Activated naive CD8-positive, alpha-beta T cell (primary cell): ENCODE measurements around the gene CMTM8.
"Not testable (repeated sequence)": the region's sequence is repeated elsewhere in the genome, so short reads cannot be mapped to it uniquely, and the experiment has no call there.

Source experiments
- H3K27ac Mint-ChIP-seq: one replicate; pipeline ENCODE4 v1.8.0; 2021; ENCODE audit warnings: mixed read lengths
- H3K27me3 Mint-ChIP-seq: one replicate; pipeline ENCODE4 v1.8.0; 2021; ENCODE audit warnings: mixed read lengths
- H3K36me3 Mint-ChIP-seq: one replicate; pipeline ENCODE4 v1.8.0; 2021; ENCODE audit warnings: mixed read lengths
- H3K4me1 Mint-ChIP-seq: one replicate; pipeline ENCODE4 v1.8.0; 2021; ENCODE audit warnings: low read depth, mixed read lengths
- H3K4me3 Mint-ChIP-seq: one replicate; pipeline ENCODE4 v1.8.0; 2021; ENCODE audit warnings: mild to moderate bottlenecking, mixed read lengths
- H3K9me3 Mint-ChIP-seq: one replicate; pipeline ENCODE4 v1.8.0; 2021; ENCODE audit warnings: low read depth, mixed read lengths

Gene CMTM8

GRCh38 chr3:32216172-32216783 lies 22.2 kb upstream of the CMTM8 start:
- peaks cover 3% of the 10 kb centered on the region for H3K27me3 Mint-ChIP-seq
- peaks cover 4% of the 10 kb centered on the region for H3K36me3 Mint-ChIP-seq
- H3K4me1 Mint-ChIP-seq = no peaks in the 10 kb centered on the region
- peaks cover 4% of the 10 kb centered on the region for H3K9me3 Mint-ChIP-seq
- no peak overlapping the region for H3K27ac Mint-ChIP-seq
- no peak overlapping the region for H3K4me3 Mint-ChIP-seq

GRCh38 chr3:32217339-32217738 lies 21.1 kb upstream of the CMTM8 start:
- Mint-ChIP-seq H3K27ac (no peak overlapping the region), H3K36me3 (peaks cover 4% of the 10 kb centered on the region)

GRCh38 chr3:32219537-32219936 lies 18.9 kb upstream of the CMTM8 start:
- peaks cover 4% of the 10 kb centered on the region for H3K36me3 Mint-ChIP-seq
- H3K4me1 Mint-ChIP-seq = no peaks in the 10 kb centered on the region
- H3K27ac Mint-ChIP-seq = no peak overlapping the region
- H3K4me3 Mint-ChIP-seq = no peak overlapping the region
- peaks cover 4% of the 10 kb centered on the region for H3K9me3 Mint-ChIP-seq
- H3K27me3 Mint-ChIP-seq = peaks cover 3% of the 10 kb centered on the region

More at GRCh38 chr3:32217339-32217738, 21.1 kb upstream of the CMTM8 start:
- peaks cover 4% of the 10 kb centered on the region for H3K9me3 Mint-ChIP-seq
- H3K4me1 Mint-ChIP-seq = no peaks in the 10 kb centered on the region
- H3K27me3 Mint-ChIP-seq = peaks cover 3% of the 10 kb centered on the region
- H3K4me3 Mint-ChIP-seq = no peak overlapping the region

GRCh38 chr3:32220006-32220405 lies 18.5 kb upstream of the CMTM8 start:
- Mint-ChIP-seq H3K27me3 (peaks cover 3% of the 10 kb centered on the region), H3K4me3 (no peak overlapping the region), H3K36me3 (peaks cover 4% of the 10 kb centered on the region), H3K9me3 (peaks cover 4% of the 10 kb centered on the region), H3K27ac (no peak overlapping the region), H3K4me1 (no peaks in the 10 kb centered on the region)

- H3K4me3 Mint-ChIP-seq = no peak overlapping the region
- no peak overlapping the region for H3K27ac Mint-ChIP-seq
- H3K4me1 Mint-ChIP-seq = peaks cover 3% of the 10 kb centered on the region
- H3K9me3 Mint-ChIP-seq = peaks cover 4% of the 10 kb centered on the region
- H3K36me3 Mint-ChIP-seq = peaks cover 4% of the 10 kb centered on the region
- peaks cover 5% of the 10 kb centered on the region for H3K27me3 Mint-ChIP-seq
Measured at GRCh38 chr3:32222950-32223349, 15.5 kb upstream of the CMTM8 start.

- Mint-ChIP-seq H3K4me3 (no peak overlapping the region), H3K27ac (no peak overlapping the region), H3K36me3 (peaks cover 4% of the 10 kb centered on the region), H3K9me3 (peaks cover 4% of the 10 kb centered on the region), H3K4me1 (peaks cover 3% of the 10 kb centered on the region), H3K27me3 (peaks cover 2% of the 10 kb centered on the region)
Measured at GRCh38 chr3:32224016-32224516, 14.4 kb upstream of the CMTM8 start.

- peaks cover 2% of the 10 kb centered on the region for H3K27me3 Mint-ChIP-seq
- H3K36me3 Mint-ChIP-seq = no peaks in the 10 kb centered on the region
- H3K4me1 Mint-ChIP-seq = peaks cover 3% of the 10 kb centered on the region
- no peak overlapping the region for H3K27ac Mint-ChIP-seq
- H3K4me3 Mint-ChIP-seq = no peak overlapping the region
- no peaks in the 10 kb centered on the region for H3K9me3 Mint-ChIP-seq
Measured at GRCh38 chr3:32226875-32227500, 11.5 kb upstream of the CMTM8 start.

- H3K9me3 Mint-ChIP-seq, H3K27me3 Mint-ChIP-seq, H3K4me1 Mint-ChIP-seq, H3K36me3 Mint-ChIP-seq, H3K4me3 Mint-ChIP-seq, H3K27ac Mint-ChIP-seq: not testable (repeated sequence)
Measured at GRCh38 chr3:32228743-32229142, 9.7 kb upstream of the CMTM8 start.

- H3K27me3 Mint-ChIP-seq = peaks cover 2% of the 10 kb centered on the region
- no peak overlapping the region for H3K4me3 Mint-ChIP-seq
- H3K27ac Mint-ChIP-seq = no peak overlapping the region
- no peaks in the 10 kb centered on the region for H3K9me3 Mint-ChIP-seq
- no peaks in the 10 kb centered on the region for H3K36me3 Mint-ChIP-seq
- peaks cover 3% of the 10 kb centered on the region for H3K4me1 Mint-ChIP-seq
Measured at GRCh38 chr3:32229565-32229964, 8.9 kb upstream of the CMTM8 start.

GRCh38 chr3:32236377-32236776 lies 2.1 kb upstream of the CMTM8 start:
- Mint-ChIP-seq H3K27ac (no peak overlapping the region), H3K27me3 (no peaks in the 10 kb centered on the region), H3K4me3 (peak overlapping the region; percentile 25), H3K4me1 (peaks cover 29% of the 10 kb centered on the region), H3K36me3 (peaks cover 2% of the 10 kb centered on the region), H3K9me3 (no peaks in the 10 kb centered on the region)

GRCh38 chr3:32237670-32238452 lies 619 bp upstream of the CMTM8 start:
- H3K4me3 Mint-ChIP-seq = peak overlapping the region; percentile 76
- peaks cover 2% of the 10 kb centered on the region for H3K36me3 Mint-ChIP-seq
- H3K4me1 Mint-ChIP-seq = peaks cover 37% of the 10 kb centered on the region
- H3K9me3 Mint-ChIP-seq = no peaks in the 10 kb centered on the region
- no peak overlapping the region for H3K27ac Mint-ChIP-seq
- H3K27me3 Mint-ChIP-seq = no peaks in the 10 kb centered on the region

GRCh38 chr3:32239307-32240158 lies 1.1 kb downstream of the CMTM8 start:
- no peaks in the 10 kb centered on the region for H3K27me3 Mint-ChIP-seq
- peak overlapping the region; percentile 75 for H3K27ac Mint-ChIP-seq
- peaks cover 2% of the 10 kb centered on the region for H3K36me3 Mint-ChIP-seq
- H3K4me3 Mint-ChIP-seq = peak overlapping the region; percentile 88
- peaks cover 48% of the 10 kb centered on the region for H3K4me1 Mint-ChIP-seq
- no peaks in the 10 kb centered on the region for H3K9me3 Mint-ChIP-seq

GRCh38 chr3:32240159-32240545 lies 1.7 kb downstream of the CMTM8 start:
- Mint-ChIP-seq H3K9me3 (no peaks in the 10 kb centered on the region), H3K4me1 (peaks cover 54% of the 10 kb centered on the region), H3K4me3 (peak overlapping the region; percentile 88), H3K27ac (no peak overlapping the region), H3K27me3 (no peaks in the 10 kb centered on the region), H3K36me3 (peaks cover 2% of the 10 kb centered on the region)

- Mint-ChIP-seq H3K4me1 (peaks cover 64% of the 10 kb centered on the region), H3K27ac (no peak overlapping the region), H3K4me3 (no peak overlapping the region), H3K36me3 (peaks cover 2% of the 10 kb centered on the region), H3K27me3 (no peaks in the 10 kb centered on the region), H3K9me3 (no peaks in the 10 kb centered on the region)
Measured at GRCh38 chr3:32241100-32241499, 2.6 kb downstream of the CMTM8 start.
